T-helper 22 cell (primary cell): ENCODE results near the gene NTMT1.
A peak's percentile ranks its signal among the peaks of the same experiment; 100 is the strongest.
"Not testable (repeated sequence)": the region's sequence is repeated elsewhere in the genome, so short reads cannot be mapped to it uniquely, and the experiment has no call there.

ENCODE experiments used
- DNase-seq: peaks from one replicate; pipeline ENCODE4 v3.0.0-alpha.2; 2020; ENCODE audit warnings: low read depth

The NTMT1 gene

GRCh38 chr9:129626079-129626624, at the start of gene NTMT1:
NTMT1 (plus strand) TSS chr9:129626163; CDS start chr9:129632704, 6,541 bp downstream.
- peak; percentile 85 for DNase-seq

GRCh38 chr9:129576546-129577543, 49.1 kb upstream of the NTMT1 start:
- DNase-seq: no peak

- DNase-seq: no peak
Observed at GRCh38 chr9:129579294-129579693, 46.7 kb upstream of the NTMT1 start.

DNA sequence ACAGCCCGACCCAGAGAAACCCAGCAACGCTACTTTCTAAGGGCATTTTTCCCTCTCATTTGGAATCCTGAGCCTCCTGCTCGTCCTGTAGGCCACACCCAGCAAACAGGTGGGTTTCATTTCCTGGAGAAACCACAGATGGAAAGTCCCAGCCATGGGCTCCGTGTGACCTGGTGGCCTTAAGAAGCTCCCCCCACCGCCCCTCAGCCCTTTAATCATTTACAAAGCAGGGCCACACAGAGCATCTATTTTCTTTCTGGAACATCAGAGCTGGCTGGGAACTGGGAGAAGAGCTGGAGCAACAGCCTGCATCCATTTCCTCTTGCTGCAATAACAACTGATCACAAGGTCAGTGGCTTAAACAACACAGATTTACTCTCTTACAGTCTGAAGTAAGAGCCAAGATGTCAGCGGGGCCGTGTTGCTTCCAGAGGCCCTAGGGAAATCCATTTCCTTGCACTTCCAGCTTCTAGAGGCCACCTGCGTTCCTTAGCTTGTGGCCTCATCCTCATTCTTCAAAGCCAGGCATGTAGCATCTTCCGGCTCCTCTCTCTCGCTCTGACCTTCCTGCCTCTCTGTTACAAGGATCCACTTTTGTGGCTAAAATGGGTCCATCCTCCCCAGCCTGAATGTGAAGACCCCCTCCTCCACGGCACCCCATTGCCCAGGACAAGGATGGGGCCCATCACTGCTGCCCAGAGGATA, 45.6 kb upstream of the NTMT1 start:
- no peak for DNase-seq

GRCh38 chr9:129581505-129582189, 44.3 kb upstream of the NTMT1 start:
- no peak for DNase-seq

DNA sequence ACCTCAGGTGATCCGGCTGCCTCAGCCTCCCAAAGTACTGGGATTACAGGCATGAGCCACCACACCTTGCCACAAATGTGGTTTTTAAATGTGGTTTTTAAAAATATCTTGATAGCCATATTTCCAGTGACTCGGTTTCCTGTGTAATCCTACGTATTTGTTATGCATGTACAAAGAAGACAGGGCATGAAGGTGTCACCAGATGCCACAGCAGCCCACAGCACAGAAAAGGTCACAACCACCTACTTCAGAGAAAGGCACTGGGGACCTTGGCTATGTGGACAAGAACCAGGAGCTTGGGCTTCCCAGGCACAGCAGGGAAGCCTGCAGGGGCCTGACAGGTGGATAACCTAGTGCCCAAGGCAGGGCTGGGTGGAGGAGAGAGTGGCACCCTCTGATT, 43.1 kb upstream of the NTMT1 start:
- no peak for DNase-seq

GRCh38 chr9:129583308-129584038, 42.5 kb upstream of the NTMT1 start:
- no peak for DNase-seq

DNA sequence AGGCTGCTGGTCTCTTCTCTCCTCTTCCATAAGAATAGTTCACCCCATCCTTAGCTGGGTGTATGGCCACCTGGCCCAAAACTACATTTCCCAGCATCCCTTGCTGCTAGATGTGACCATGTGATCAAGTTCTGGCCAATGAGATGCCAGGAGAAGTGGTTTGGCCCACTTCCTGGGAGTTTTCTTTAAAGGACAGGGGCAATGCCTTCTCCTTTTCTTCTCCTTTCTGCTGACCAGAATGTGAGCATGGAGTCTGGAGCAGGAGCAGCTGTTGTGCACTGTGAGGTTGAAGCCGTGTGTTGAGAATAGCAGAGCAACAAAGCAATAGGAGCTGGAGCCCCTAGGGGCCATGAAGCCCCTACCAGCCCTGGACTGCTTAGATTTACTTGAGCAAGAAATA, 41.8 kb upstream of the NTMT1 start:
- peak; percentile 24 for DNase-seq

DNA sequence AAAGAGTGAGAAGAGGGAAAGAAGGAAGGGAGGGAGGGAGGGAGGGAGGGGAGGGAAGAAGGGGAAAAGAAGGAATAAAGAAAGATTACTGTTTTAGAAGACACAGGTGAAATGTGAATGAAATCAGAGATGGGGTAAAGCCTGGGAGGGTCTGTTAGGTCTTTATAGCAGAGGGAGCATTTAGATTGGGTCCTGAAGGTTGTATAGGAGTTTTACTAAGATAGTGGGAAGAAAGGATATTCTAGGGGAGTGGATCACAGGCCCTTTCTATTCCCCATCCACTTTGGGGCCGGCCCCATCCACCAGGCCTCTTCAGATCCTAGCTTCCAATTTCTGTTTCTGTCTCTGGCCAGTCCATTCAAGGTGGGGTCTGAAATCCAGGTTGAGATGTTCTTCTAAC, 40.6 kb upstream of the NTMT1 start:
- no peak for DNase-seq

GRCh38 chr9:129586245-129586644, 39.7 kb upstream of the NTMT1 start:
- no peak for DNase-seq

- no peak for DNase-seq
Observed at GRCh38 chr9:129586685-129587084, 39.3 kb upstream of the NTMT1 start.

- no peak for DNase-seq
Observed at GRCh38 chr9:129587487-129588262, 38.3 kb upstream of the NTMT1 start.

- DNase-seq: no peak
Observed at GRCh38 chr9:129590466-129590865, 35.5 kb upstream of the NTMT1 start.

GRCh38 chr9:129591916-129592315, 34.0 kb upstream of the NTMT1 start:
- no peak for DNase-seq

DNA sequence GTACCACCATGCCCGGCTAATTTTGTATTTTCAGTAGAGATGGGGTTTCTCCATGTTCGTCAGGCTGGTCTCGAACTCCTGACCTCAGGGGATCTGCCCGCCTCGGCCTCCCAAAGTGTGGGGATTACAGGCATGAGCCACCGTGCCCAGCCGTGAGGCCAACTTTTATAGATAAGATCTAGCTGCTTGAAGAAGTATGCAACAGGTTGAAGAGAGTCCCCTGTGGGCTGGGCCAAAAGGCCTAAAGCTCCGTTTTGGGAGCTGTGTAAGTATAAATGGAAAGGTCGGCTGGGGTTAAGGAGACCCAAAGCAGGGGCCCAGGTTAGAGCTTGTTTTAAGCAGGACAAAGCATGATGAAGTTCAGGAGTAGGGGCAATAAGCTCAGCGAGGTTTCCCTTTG, 33.2 kb upstream of the NTMT1 start:
- DNase-seq: not testable (repeated sequence)

DNA sequence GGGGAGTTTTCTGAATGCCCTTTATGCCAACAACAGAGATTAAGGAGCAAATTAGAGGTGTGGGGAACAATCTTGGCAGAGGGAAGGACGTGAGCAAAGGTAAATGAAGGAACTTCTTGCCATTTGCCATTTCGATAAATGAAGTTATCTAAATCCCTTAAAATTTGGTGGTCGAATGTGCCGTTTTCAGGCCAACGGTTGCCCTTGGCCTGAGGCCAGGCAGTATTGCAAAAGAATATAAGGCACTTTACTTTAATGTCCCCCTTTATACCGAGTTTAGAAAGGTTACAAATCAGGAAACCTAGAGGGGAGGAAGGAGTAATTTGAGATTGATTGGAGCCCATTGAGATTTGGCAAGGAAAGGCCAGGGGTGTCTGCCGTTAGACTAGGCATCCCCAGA, 31.3 kb upstream of the NTMT1 start:
- no peak for DNase-seq

DNA sequence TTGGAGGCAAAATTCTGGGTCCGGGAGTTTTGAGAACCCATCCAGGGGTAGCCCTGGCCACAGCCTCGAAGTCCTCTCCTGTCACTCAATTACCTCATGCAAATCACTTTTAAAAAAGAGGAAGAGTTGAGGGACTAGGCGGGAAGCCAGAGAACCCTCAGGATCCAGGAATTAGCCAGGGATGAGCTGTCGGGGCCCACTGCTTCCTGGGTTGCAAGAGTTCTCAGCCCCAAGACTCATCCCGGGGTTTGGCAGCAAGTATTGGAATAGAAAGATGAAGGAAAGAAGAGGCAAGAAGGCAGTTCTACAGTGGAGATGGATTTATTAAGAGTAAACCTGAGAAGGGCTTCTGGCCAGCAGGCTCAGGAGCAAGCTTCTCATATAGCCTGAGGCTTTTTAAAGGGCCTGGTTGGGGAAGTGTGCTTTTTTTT, 30.6 kb upstream of the NTMT1 start:
- DNase-seq: no peak

- DNase-seq: no peak
Observed at GRCh38 chr9:129595903-129596540, 29.9 kb upstream of the NTMT1 start.

DNA sequence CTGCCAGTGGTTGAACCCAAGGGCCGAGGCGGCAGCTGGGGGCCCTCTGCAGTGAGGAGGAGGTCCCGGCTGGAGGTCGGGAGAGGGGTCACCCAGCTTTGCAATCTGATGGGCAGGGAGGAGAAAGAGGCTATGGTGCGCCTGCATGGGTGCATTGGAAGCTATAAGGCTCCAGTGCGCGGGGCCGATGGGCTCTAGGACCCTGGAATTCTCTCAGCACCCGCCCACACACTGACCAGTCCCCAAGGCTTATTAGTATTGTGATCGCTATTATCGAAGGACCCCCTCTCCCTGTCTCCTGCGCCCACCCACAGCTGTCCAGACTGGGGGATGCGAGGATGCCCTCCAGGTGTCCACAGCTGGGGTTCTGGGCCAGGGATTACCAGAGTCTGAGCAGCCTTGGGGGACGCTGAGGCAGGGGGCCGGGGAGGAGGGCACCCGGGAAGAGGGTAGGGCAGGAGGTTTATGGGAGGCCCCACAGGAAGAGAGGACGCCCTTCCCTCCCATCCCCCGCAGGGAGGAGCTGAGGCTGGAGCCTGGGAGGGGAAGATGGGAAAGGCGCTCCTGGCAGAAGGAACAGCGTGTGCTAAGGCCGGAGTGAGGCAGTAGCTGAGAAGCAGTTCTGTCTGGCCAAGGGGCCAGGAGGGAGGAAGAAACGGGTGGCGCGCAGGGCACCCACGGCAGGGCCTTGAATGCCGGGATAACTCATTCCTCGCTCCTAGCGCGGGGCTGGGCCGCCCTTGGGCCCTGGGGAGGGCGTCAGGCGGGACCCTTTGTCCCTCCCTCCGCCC, 29.2 kb upstream of the NTMT1 start:
- no peak for DNase-seq
